HL-60 (cell line): ENCODE measurements around the gene TAF13.

Experiments used
- CTCF ChIP-seq: IDR thresholded peaks from one replicate; pipeline ENCODE4 v1.5.1; 2011; ENCODE audit warnings: low read length, control low read depth, inconsistent platforms; ENCODE audit not compliant: insufficient read depth
- GABPA ChIP-seq: IDR thresholded peaks from 2 replicates; pipeline ENCODE4 v1.6.1; 2012; ENCODE audit warnings: low read depth
- REST ChIP-seq: IDR thresholded peaks from 2 replicates; pipeline ENCODE4 v1.6.1; 2012; ENCODE audit warnings: low read depth; ENCODE audit not compliant: insufficient replicate concordance

- TF ChIP-seq CTCF (no peak), REST (no peak), GABPA (no peak)
These were observed 35.2 kb downstream of the TAF13 start for GRCh38 chr1:109040627-109040988.
